ENCODE measurements around the gene RPL10A.

Gene RPL10A

DNA sequence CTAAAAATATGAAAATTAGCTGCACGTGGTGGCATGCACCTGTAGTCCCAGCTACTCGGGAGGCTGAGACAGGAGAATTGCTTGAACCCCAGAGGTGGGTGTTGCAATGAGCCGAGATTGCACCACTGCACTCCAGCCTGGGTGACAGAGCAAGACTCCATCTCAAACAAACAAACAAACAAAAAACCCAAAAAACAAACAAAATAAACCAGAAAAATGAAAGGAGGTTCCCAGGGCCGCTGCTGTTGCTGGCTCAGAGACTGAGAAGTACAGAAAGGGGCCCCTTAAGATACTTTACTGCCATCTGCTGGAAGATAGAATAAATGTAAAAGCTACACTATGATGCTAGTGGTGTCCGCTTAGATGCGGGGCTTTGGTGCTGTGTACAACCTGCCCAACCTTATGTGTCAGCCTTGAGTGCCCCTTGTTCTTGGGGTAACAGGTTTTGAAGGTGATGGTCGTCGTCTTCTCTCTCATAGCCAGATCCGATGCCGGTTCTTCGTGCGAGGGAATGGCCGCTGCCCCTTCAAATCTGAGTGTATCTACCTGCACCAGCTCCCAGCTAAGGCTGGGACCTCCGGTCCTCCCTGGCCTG is 18.8 kb upstream of the RPL10A start:
- no peak overlapping the region for H3K4me3 ChIP-seq (ENCODE audit: low read length)
- DNase-seq (ENCODE audit: low read depth), result no peak
- TF ChIP-seq, protein P1, sequence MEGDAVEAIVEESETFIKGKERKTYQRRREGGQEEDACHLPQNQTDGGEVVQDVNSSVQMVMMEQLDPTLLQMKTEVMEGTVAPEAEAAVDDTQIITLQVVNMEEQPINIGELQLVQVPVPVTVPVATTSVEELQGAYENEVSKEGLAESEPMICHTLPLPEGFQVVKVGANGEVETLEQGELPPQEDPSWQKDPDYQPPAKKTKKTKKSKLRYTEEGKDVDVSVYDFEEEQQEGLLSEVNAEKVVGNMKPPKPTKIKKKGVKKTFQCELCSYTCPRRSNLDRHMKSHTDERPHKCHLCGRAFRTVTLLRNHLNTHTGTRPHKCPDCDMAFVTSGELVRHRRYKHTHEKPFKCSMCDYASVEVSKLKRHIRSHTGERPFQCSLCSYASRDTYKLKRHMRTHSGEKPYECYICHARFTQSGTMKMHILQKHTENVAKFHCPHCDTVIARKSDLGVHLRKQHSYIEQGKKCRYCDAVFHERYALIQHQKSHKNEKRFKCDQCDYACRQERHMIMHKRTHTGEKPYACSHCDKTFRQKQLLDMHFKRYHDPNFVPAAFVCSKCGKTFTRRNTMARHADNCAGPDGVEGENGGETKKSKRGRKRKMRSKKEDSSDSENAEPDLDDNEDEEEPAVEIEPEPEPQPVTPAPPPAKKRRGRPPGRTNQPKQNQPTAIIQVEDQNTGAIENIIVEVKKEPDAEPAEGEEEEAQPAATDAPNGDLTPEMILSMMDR (conservative IDR thresholded peaks at IDR 0.05; ENCODE audit: low read depth, low read length), result peak; percentile 67

DNA sequence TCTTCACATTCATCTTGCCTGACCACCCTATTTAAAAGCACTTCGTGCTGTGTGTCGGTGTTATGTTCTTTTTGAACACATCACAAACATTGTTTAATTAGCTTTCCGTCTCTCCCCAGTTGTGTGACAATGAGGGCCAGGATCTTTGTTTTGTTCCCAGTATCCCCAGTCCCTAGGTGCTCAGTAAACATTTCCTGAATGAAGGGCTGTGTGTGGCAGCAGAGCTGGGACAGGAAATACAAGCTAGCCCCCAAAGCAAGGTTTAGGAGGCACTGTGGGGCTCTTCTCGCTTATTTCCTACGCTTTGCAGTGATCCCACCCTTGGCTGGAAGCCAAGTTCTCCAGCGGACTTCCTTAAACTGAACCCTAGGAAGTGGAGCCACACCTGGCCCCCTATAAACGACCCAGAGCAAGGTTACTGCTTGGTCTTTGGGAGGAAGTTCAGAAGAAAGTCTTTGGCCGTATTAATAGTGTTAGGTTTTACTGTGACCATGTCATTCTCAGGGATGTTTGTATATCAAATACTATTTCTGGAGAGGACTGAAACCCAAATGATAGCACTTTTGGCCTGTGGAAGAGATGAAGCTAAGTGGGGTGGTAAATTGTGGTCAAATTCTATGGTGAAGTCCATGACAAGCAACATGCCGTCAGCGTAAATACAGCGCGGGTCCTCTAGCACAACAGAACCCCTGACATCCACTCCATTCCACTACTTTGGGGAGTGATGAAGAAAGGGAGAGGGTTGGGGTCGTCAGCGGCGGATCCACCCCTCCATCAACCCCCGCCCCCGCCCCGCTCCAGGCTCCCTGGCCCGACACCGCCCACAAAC is 16.6 kb upstream of the RPL10A start:
- TF ChIP-seq, protein P1 (conservative IDR thresholded peaks at IDR 0.05; ENCODE audit: low read depth, low read length), result no peak
- peak overlapping the region; percentile 58 for H3K4me3 ChIP-seq (ENCODE audit: low read length)
- no peak for DNase-seq (ENCODE audit: low read depth)

DNA sequence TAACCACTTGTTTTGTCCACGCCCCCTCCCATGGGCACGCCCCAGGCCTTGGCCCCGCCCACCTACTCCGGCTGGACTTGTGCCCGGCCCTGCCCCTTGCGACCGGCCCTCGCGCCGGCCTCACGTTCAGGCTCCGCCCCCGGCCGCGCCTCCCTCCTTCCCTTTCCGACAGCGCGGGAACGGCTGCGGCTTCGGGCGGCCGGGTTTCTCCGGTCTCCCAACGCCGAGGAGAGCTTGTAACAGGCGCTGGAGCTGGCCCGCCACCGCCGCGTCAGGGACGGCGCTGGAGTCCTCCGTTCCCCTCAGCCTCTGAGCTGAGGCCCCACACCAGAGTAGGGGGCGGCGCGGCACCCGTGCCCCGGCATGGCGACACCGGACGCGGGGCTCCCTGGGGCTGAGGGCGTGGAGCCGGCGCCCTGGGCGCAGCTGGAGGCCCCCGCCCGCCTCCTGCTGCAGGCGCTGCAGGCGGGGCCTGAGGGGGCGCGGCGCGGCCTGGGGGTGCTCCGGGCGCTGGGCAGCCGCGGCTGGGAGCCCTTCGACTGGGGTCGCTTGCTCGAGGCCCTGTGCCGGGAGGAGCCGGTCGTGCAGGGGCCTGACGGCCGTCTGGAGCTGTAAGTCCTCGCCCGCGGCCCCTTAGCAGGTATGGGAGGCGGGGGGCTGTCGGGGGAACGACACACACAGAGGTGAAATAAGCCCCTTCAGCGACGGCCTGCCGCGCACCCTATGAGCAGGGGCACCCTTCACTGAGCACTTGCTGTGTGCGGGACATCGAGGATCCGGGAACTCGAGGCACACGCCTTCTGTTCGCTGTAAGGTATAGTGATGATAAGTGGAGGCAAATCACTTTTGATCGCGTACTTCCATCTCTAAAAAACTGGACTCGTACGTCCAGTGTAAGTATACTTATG is 15.8 kb upstream of the RPL10A start, which contains the start of gene FANCE:
TSS of gene FANCE (plus strand) at position 156 of the 908 bp plus-strand sequence. CDS start at position 364, 208 bp downstream.
- TF ChIP-seq, protein P1 (conservative IDR thresholded peaks at IDR 0.05; ENCODE audit: low read depth, low read length), result no peak
- peak within 1 kb of the TSS; percentile 58 for H3K4me3 ChIP-seq (ENCODE audit: low read length)
- peak; percentile 45 for DNase-seq (ENCODE audit: low read depth)

DNA sequence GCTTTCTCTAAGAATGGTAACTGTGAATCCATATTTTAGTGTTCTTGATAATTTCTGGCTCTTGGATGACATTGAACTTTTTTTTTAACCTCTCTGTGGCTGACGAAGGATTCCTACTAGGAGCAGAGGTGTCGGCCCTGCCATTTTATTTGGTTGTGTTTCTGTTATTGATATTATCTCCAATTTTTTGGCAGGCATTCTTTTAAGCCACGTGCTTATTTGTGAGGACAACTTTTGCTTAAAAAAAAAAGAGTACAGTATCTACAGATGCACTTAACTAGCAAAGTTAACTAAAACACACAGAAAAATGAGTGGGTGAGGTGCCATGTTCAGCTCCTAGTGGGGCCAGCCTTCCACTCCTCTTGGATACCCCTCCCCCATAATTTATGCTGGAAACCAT is 15.0 kb upstream of the RPL10A start:
- no peak for DNase-seq (ENCODE audit: low read depth)
- TF ChIP-seq, protein P1 (conservative IDR thresholded peaks at IDR 0.05; ENCODE audit: low read depth, low read length), result no peak
- peak overlapping the region; percentile 58 for H3K4me3 ChIP-seq (ENCODE audit: low read length)

DNA sequence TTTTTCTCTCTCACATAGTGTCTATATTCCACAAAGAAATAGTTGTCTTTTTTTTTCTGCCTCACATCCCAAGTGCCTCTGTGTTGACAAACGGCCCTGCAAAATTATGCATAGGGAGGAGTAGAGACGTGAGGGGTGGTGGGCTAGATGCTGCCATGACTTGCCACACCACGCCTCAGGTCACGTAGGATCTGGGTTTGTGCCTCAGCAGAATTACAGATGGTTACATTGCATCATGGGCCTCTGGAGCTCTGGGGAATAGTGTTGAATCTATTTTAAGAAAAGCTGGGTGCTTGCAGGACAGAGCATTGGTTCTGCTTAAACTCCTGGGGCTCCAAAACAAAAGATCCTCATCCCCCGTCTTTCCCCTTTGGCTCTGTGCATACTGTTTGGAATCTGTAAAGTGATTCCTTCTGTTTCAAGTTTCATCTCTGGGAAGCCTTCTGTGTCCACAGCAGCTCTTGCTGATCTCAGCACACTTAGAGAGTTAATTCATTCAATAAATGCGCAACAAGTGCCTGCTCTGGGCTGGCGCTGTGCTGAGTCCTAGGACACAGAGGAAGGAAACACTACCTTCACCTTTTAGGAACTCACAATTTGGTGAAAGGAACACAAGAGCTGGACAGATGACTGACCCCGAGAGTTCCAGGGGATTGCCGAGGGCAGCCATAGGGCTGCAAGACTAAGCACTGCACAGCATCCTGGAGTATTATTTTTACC is 13.7 kb upstream of the RPL10A start:
- no peak overlapping the region for H3K4me3 ChIP-seq (ENCODE audit: low read length)
- TF ChIP-seq, protein P1 (conservative IDR thresholded peaks at IDR 0.05; ENCODE audit: low read depth, low read length), result no peak
- DNase-seq (ENCODE audit: low read depth), result no peak

DNA sequence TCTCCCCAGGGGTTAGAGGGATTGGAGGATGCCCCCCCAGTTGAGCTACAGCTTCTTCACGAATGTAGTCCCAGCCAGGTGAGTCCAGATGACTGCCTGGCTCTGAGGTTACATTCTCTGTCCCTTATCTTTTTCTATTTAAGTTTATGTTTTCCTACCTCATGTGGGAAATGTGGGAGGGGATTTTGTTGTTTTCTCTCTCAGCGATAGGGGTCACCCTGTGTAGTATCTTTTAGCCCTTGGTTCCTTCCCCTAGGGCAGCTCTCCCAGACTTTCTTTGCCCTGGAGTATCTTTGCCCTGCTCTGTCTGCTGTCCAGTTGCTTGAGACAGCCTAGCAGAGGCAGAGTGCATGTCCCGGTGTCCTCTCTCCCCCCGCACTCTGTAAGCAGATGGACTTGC is 10.3 kb upstream of the RPL10A start:
- no peak overlapping the region for H3K4me3 ChIP-seq (ENCODE audit: low read length)
- TF ChIP-seq, protein P1 (conservative IDR thresholded peaks at IDR 0.05; ENCODE audit: low read depth, low read length), result no peak
- no peak for DNase-seq (ENCODE audit: low read depth)

All from retinal pigment epithelial cell (primary cell).